Endothelial cell of umbilical vein (primary cell): ENCODE results near the gene KCNE2.

Experiments used
- GATA2 ChIP-seq: IDR thresholded peaks from 2 replicates; pipeline ENCODE4 v1.7.0; 2011; ENCODE audit warnings: low read depth, mild to moderate bottlenecking, moderate library complexity, mixed read lengths, low read length; ENCODE audit not compliant: insufficient read length, insufficient read depth
- MYC ChIP-seq: IDR thresholded peaks from one replicate; pipeline ENCODE4 v1.6.1; 2011; ENCODE audit warnings: mild to moderate bottlenecking, low read depth, low read length
- POLR2A ChIP-seq: IDR thresholded peaks from 2 replicates; pipeline ENCODE4 v1.6.1; 2012; ENCODE audit warnings: low read depth, mild to moderate bottlenecking, control low read depth, low read length
- TF ChIP-seq, protein P1 (sequence below), 2 donors: IDR thresholded peaks; 1 replicate in 1 of 2; 2 replicates in 1 of 2; pipeline ENCODE4 v1.5.1; 2011; ENCODE audit warnings: low read length in 2 of 2, mild to moderate bottlenecking in 2 of 2, moderate library complexity in 2 of 2, control low read depth in 1 of 2, inconsistent platforms in 1 of 2, low read depth in 1 of 2; ENCODE audit not compliant: insufficient read depth in 1 of 2; ENCODE audit errors: extremely low read depth in 1 of 2

DNA sequence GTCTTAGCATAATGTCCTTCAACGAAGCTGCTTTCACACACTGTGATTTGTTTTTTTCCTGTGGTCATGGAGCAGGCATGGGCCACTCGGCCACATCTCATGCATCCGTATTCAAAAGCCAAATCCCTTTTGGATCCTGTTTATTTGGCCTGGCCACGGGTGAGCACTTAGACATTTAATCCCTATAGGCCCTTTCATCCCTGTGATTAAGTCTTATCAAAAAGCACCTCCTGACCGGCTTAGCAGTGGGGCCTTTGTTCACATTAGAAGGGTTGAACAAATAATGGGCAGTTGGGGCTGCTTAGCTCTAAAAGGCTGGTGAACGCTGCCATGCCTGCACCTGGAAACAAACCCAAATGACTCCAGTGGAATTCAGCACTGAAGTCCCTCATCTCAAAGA is 2.0 kb downstream of the KCNE2 start:
- TF ChIP-seq, protein P1, sequence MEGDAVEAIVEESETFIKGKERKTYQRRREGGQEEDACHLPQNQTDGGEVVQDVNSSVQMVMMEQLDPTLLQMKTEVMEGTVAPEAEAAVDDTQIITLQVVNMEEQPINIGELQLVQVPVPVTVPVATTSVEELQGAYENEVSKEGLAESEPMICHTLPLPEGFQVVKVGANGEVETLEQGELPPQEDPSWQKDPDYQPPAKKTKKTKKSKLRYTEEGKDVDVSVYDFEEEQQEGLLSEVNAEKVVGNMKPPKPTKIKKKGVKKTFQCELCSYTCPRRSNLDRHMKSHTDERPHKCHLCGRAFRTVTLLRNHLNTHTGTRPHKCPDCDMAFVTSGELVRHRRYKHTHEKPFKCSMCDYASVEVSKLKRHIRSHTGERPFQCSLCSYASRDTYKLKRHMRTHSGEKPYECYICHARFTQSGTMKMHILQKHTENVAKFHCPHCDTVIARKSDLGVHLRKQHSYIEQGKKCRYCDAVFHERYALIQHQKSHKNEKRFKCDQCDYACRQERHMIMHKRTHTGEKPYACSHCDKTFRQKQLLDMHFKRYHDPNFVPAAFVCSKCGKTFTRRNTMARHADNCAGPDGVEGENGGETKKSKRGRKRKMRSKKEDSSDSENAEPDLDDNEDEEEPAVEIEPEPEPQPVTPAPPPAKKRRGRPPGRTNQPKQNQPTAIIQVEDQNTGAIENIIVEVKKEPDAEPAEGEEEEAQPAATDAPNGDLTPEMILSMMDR (IDR thresholded peaks at IDR 0.05; ENCODE audit: extremely low read depth in 1 of 2, insufficient read depth in 1 of 2, low read depth in 1 of 2, low read length in 2 of 2), result no peak
- TF ChIP-seq POLR2A (no peak), GATA2 (no peak), MYC (no peak)
